GM23248 (cell line): ENCODE measurements around the gene PVALB. TPM values are rescaled to one million over a fixed set of nuclear protein-coding genes. Genes with fewer than 3 reads are reported as not detected.

Experiments used
- DNase-seq: peaks from one replicate; pipeline ENCODE4 v3.0.0-alpha.2; 2015
- H2AFZ ChIP-seq: fragments of 200-600 bp; sonication (generic); 2 replicates; pipeline ENCODE4 v1.6.1; 2016; ENCODE audit warnings: antibody characterized with exemption
- H3F3A ChIP-seq: fragments of 200-600 bp; sonication (generic); 2 replicates; pipeline ENCODE4 v1.6.1; 2016; ENCODE audit warnings: mild to moderate bottlenecking, antibody characterized with exemption, mixed run types; ENCODE audit not compliant: insufficient read depth
- H3K27ac ChIP-seq: fragments of 200-600 bp; sonication (generic); 2 replicates; pipeline ENCODE4 v1.5.1; 2016; ENCODE audit warnings: mild to moderate bottlenecking
- H3K27me3 ChIP-seq: fragments of 200-600 bp; sonication (generic); replicated peaks from 2 replicates; pipeline ENCODE4 v1.6.1; 2016; ENCODE audit warnings: mild to moderate bottlenecking; ENCODE audit not compliant: insufficient read depth
- H3K36me3 ChIP-seq: fragments of 200-600 bp; sonication (generic); 2 replicates; pipeline ENCODE4 v1.6.1; 2016; ENCODE audit warnings: low read depth, mild to moderate bottlenecking
- H3K4me1 ChIP-seq: fragments of 200-600 bp; sonication (generic); 2 replicates; pipeline ENCODE4 v1.6.1; 2016; ENCODE audit warnings: mild to moderate bottlenecking; ENCODE audit not compliant: insufficient read depth
- H3K4me2 ChIP-seq: fragments of 200-600 bp; sonication (generic); one replicate; pipeline ENCODE4 v1.6.1; 2016; ENCODE audit warnings: mild to moderate bottlenecking; ENCODE audit not compliant: unreplicated experiment
- H3K4me3 ChIP-seq: fragments of 200-600 bp; sonication (generic); 2 replicates; pipeline ENCODE4 v1.5.1; 2016; ENCODE audit warnings: mild to moderate bottlenecking
- H3K79me2 ChIP-seq: fragments of 200-600 bp; sonication (generic); 2 replicates; pipeline ENCODE4 v1.6.1; 2016; ENCODE audit warnings: mild to moderate bottlenecking; ENCODE audit not compliant: insufficient read depth
- H3K9ac ChIP-seq: fragments of 200-600 bp; sonication (generic); 2 replicates; pipeline ENCODE4 v1.6.1; 2016; ENCODE audit warnings: mild to moderate bottlenecking
- H3K9me2 ChIP-seq: fragments of 200-600 bp; sonication (generic); 2 replicates; pipeline ENCODE4 v1.6.1; 2016; ENCODE audit warnings: mixed run types, mild to moderate bottlenecking, moderate library complexity; ENCODE audit not compliant: insufficient read depth
- H3K9me3 ChIP-seq: fragments of 200-600 bp; sonication (generic); one replicate; pipeline ENCODE4 v1.6.1; 2017; ENCODE audit warnings: low read depth
- H4K20me1 ChIP-seq: fragments of 200-600 bp; sonication (generic); 2 replicates; pipeline ENCODE4 v1.6.0; 2016; ENCODE audit not compliant: insufficient read depth
- EZH2 ChIP-seq: fragments of 200-600 bp; sonication (generic); IDR thresholded peaks from 2 replicates; pipeline ENCODE4 v1.6.1; 2018; ENCODE audit warnings: antibody characterized with exemption, mild to moderate bottlenecking; ENCODE audit not compliant: insufficient read depth, poor library complexity, severe bottlenecking
- EZH2phosphoT487 ChIP-seq: fragments of 200-600 bp; sonication (generic); IDR thresholded peaks from 2 replicates; pipeline ENCODE4 v1.6.1; 2018; ENCODE audit warnings: antibody characterized with exemption, moderate library complexity, mild to moderate bottlenecking, low read depth; ENCODE audit not compliant: insufficient read depth
- WGBS, 2 experiments: methylation state at CpG; one replicate each; pipeline ENCODE4 v1.1.6; 2015 to 2017; ENCODE audit warnings: low lambda C conversion rate in 2 of 2, low coverage in 1 of 2; ENCODE audit errors: missing lambda C conversion rate in 2 of 2; 5-methylcytosine and 5-hydroxymethylcytosine counted together
- in situ Hi-C: fragments of 300-500 bp; cut with MboI; formaldehyde crosslinking; loops from 2 replicates; pipeline ENCODE4 v1.15.0; 2020
- polyA plus RNA-seq: library from polyadenylated mRNA; unstranded; fragments of >200 nt; fragmentation: Nextera tagmentation; extraction: Ambion mirVana; gene quantifications from 2 replicates; pipeline ENCODE4 v1.2.1, GENCODE V29; 2016
- total RNA-seq: library from RNA; depleted of rRNA; stranded (reverse); fragments of >200 nt; shearing (Covaris generic); gene quantifications from 2 replicates; pipeline ENCODE4 v1.2.3, GENCODE V29; 2014

The PVALB gene
- total and polyA plus RNA-seq, 2 experiments from 2014 or later = not detected

GRCh38 chr22:36863281-36863680 lies 46.4 kb upstream of the PVALB start:
- Histone ChIP-seq H3K79me2 (no peaks in the 10 kb centered on the region), H3K4me2 (no peak overlapping the region), H3K9ac (no peak overlapping the region), H3K9me2 (no peaks in the 10 kb centered on the region), H3K4me3 (no peak overlapping the region), H3K9me3 (no peaks in the 10 kb centered on the region), H2AFZ (no peak overlapping the region), H3K27ac (no peak overlapping the region), H3K4me1 (no peaks in the 10 kb centered on the region), H3K27me3 (peaks cover 14% of the 10 kb centered on the region), H3F3A (no peaks in the 10 kb centered on the region), H4K20me1 (no peaks in the 10 kb centered on the region), H3K36me3 (no peaks in the 10 kb centered on the region)
- in situ Hi-C loops = loop anchor here (10.0 kb wide), 1 partner anchor 112 kb away; no protein-coding TSS in a partner anchor
- WGBS, 2 experiments = 38 to 48% methylated on average over 11 of the region's 11 CpGs
- no peak for DNase-seq
- TF ChIP-seq EZH2phosphoT487 (no peak), EZH2 (no peak)

- in situ Hi-C loops = loop anchor here (10.0 kb wide), 1 partner anchor 112 kb away; no protein-coding TSS in a partner anchor
- TF ChIP-seq EZH2 (no peak), EZH2phosphoT487 (no peak)
- Histone ChIP-seq H3K27ac (no peak overlapping the region), H3K9ac (no peak overlapping the region), H3K36me3 (no peaks in the 10 kb centered on the region), H3F3A (no peaks in the 10 kb centered on the region), H3K9me3 (no peaks in the 10 kb centered on the region), H2AFZ (no peak overlapping the region), H3K4me3 (no peak overlapping the region), H3K9me2 (no peaks in the 10 kb centered on the region), H3K79me2 (no peaks in the 10 kb centered on the region), H3K27me3 (peaks cover 16% of the 10 kb centered on the region), H4K20me1 (no peaks in the 10 kb centered on the region), H3K4me1 (no peaks in the 10 kb centered on the region), H3K4me2 (no peak overlapping the region)
- DNase-seq = no peak
- 58 to 63% methylated on average over 26 of the region's 26 CpGs for WGBS, 2 experiments
Observed at GRCh38 chr22:36862251-36863242, 45.7 kb upstream of the PVALB start.

DNA sequence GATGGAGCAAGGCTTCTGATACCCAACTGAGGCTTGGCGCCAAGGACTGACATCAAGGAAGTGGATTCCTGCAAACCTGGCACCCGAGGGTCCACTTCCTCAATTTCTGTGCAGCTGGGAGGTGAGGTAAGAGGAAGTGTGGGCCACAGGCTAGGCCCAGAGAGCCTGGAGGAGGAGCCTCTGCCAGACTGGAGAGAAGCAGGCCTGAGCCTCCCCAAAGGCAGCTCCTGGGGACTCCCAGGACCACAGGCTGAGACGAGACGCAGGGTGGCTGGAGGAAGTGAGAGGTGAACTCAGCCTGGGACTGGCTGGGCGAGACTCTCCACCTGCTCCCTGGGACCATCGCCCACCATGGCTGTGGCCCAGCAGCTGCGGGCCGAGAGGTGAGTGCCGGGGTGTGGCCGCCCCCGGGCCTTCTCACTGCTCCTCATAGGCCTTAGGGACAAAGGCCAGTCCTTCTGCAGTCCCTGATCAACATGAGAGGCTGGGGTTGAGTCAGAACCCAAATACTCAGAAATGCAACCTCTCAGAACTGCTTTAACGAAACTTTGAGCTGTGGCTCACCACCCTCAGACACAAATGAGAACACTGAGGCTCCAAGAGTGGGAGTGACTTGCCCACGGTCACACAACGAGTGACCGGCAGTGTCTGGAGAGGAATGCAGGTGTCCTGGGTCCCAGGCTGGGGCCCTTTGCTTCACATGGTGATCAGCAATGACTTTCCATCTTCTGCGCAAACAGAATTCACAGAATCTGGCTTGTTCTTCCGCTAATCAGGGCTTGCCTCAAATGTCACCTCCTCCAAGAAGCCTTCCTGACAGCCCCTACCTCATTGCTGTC lies 44.2 kb upstream of the PVALB start, which contains the start of gene NCF4:
NCF4 (plus strand) TSS at position 186 of the 839 bp plus-strand sequence; CDS start at position 352, 166 bp downstream.
- Histone ChIP-seq H3K36me3 (no peaks in the 10 kb centered on the region), H3K9ac (no peak within 1 kb of the TSS), H3K79me2 (no peaks in the 10 kb centered on the region), H3K4me3 (no peak within 1 kb of the TSS), H2AFZ (no peak within 1 kb of the TSS), H3K27ac (no peak within 1 kb of the TSS), H3K27me3 (peaks cover 19% of the 10 kb centered on the region), H3K4me2 (no peak within 1 kb of the TSS), H3F3A (no peaks in the 10 kb centered on the region), H3K9me3 (no peaks in the 10 kb centered on the region), H3K9me2 (no peaks in the 10 kb centered on the region), H4K20me1 (no peaks in the 10 kb centered on the region), H3K4me1 (0 out of 2 replicates have a peak, but pooled peaks cover 2% of the 10 kb centered on the region)
- DNase-seq = no peak
- in situ Hi-C loops = loop anchor here (10.0 kb wide), 1 partner anchor 114 kb away; no protein-coding TSS in a partner anchor
- WGBS, 2 experiments = 65% methylated on average over 17 of the region's 17 CpGs
- TF ChIP-seq EZH2 (no peak), EZH2phosphoT487 (no peak)

DNA sequence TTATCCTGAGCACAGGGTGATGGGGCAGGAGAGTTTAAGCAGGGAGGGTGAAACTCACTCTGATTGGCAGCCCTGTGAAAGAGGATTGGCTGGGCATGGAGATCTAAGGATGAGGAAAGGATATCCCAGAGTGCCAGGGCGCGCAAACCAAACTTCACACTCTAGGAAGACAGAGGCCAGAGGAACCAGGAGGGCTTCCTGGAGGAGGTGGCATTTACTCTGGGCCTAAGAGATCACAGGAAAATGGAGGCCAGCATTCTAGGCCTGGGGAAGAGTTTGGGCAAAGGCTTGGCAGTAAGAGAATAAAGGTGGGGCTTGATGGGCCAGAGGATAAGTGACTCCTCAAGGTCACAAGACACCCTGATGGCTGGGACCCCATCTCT lies 43.6 kb upstream of the PVALB start:
- no peak for DNase-seq
- in situ Hi-C loops = loop anchor here (10.0 kb wide), 1 partner anchor 114 kb away; no protein-coding TSS in a partner anchor
- Histone ChIP-seq H3K9me3 (no peaks in the 10 kb centered on the region), H3K36me3 (no peaks in the 10 kb centered on the region), H4K20me1 (no peaks in the 10 kb centered on the region), H3K4me1 (0 out of 2 replicates have a peak, but pooled peaks cover 4% of the 10 kb centered on the region), H3K9me2 (no peaks in the 10 kb centered on the region), H3K4me3 (no peak overlapping the region), H3K9ac (no peak overlapping the region), H3K4me2 (no peak overlapping the region), H3K79me2 (no peaks in the 10 kb centered on the region), H2AFZ (no peak overlapping the region), H3F3A (no peaks in the 10 kb centered on the region), H3K27ac (no peak overlapping the region), H3K27me3 (peaks cover 16% of the 10 kb centered on the region)
- no peak for TF ChIP-seq EZH2
- no peak for TF ChIP-seq EZH2phosphoT487
- WGBS, 2 experiments = 67 to 76% methylated on average over 2 of the region's 2 CpGs
